GM23338 (cell line): ENCODE measurements around the gene TTC8. TPM values are rescaled to one million over a fixed set of nuclear protein-coding genes. Genes with fewer than 3 reads are reported as not detected.

Source experiments
- ATAC-seq: fragments of 200-7000 bp; cut with Tn5 transposase; 3 replicates; pipeline ENCODE4 v1.9.1; 2020
- DNase-seq: peaks from one replicate; pipeline ENCODE4 v3.0.0-alpha.2; 2015; ENCODE audit warnings: low spot score
- H2AFZ ChIP-seq: fragments of 200-600 bp; sonication (generic); 2 replicates; pipeline ENCODE4 v1.8.0; 2016; ENCODE audit warnings: antibody characterized with exemption, mild to moderate bottlenecking, moderate library complexity
- H3F3A ChIP-seq: fragments of 200-600 bp; sonication (generic); replicated peaks from 2 replicates; pipeline ENCODE4 v1.8.0; 2017; ENCODE audit warnings: antibody characterized with exemption, mixed run types, low read depth
- H3K27ac ChIP-seq: fragments of 200-600 bp; sonication (generic); 2 replicates; pipeline ENCODE4 v1.6.1; 2016; ENCODE audit warnings: low read depth
- H3K27me3 ChIP-seq: fragments of 200-600 bp; sonication (generic); 2 replicates; pipeline ENCODE4 v1.8.0; 2016; ENCODE audit warnings: mild to moderate bottlenecking, mixed run types, moderate library complexity; ENCODE audit not compliant: insufficient read depth
- H3K36me3 ChIP-seq: fragments of 200-600 bp; sonication (generic); 2 replicates; pipeline ENCODE4 v1.8.0; 2016; ENCODE audit warnings: mild to moderate bottlenecking; ENCODE audit not compliant: insufficient read depth
- H3K4me1 ChIP-seq: fragments of 200-600 bp; sonication (generic); 2 replicates; pipeline ENCODE4 v1.8.0; 2016; ENCODE audit warnings: mild to moderate bottlenecking, moderate library complexity; ENCODE audit not compliant: insufficient read depth
- H3K4me2 ChIP-seq: fragments of 200-600 bp; sonication (generic); 2 replicates; pipeline ENCODE4 v1.7.1; 2017; ENCODE audit warnings: mixed run types
- H3K4me3 ChIP-seq: fragments of 200-600 bp; sonication (generic); 2 replicates; pipeline ENCODE4 v1.6.1; 2016; ENCODE audit warnings: mixed run types
- H3K79me2 ChIP-seq: fragments of 200-600 bp; sonication (generic); replicated peaks from 2 replicates; pipeline ENCODE4 v1.8.0; 2017; ENCODE audit warnings: mild to moderate bottlenecking; ENCODE audit not compliant: insufficient read depth
- H3K9me2 ChIP-seq: fragments of 200-600 bp; sonication (generic); 2 replicates; pipeline ENCODE4 v1.8.0; 2017; ENCODE audit not compliant: insufficient read depth
- H4K20me1 ChIP-seq: fragments of 200-600 bp; sonication (generic); replicated peaks from 2 replicates; pipeline ENCODE4 v1.8.0; 2017; ENCODE audit warnings: mild to moderate bottlenecking; ENCODE audit not compliant: insufficient read depth
- H3K27ac Mint-ChIP-seq: 2 replicates; pipeline ENCODE4 v1.8.0; 2020; ENCODE audit warnings: inconsistent platforms, mild to moderate bottlenecking, moderate library complexity, mixed read lengths
- H3K27me3 Mint-ChIP-seq: 3 replicates; pipeline ENCODE4 v1.8.0; 2022; ENCODE audit warnings: low read depth, mild to moderate bottlenecking, moderate library complexity, mixed read lengths, inconsistent platforms; ENCODE audit not compliant: insufficient read depth, poor library complexity
- H3K36me3 Mint-ChIP-seq: 3 replicates; pipeline ENCODE4 v1.8.0; 2021; ENCODE audit warnings: low read depth, mild to moderate bottlenecking, inconsistent platforms, moderate library complexity, mixed read lengths
- H3K4me1 Mint-ChIP-seq: 3 replicates; pipeline ENCODE4 v1.8.0; 2020; ENCODE audit warnings: mild to moderate bottlenecking, inconsistent platforms, mixed read lengths
- H3K4me3 Mint-ChIP-seq: 3 replicates; pipeline ENCODE4 v1.8.0; 2021; ENCODE audit warnings: moderate library complexity, mild to moderate bottlenecking, inconsistent platforms, mixed read lengths
- H3K9me3 Mint-ChIP-seq: 3 replicates; pipeline ENCODE4 v1.8.0; 2020; ENCODE audit warnings: moderate library complexity, mild to moderate bottlenecking, inconsistent platforms, mixed read lengths
- CREB1 ChIP-seq: fragments of 250-450 bp; sonication (Bioruptor Pico); IDR thresholded peaks from 2 replicates; pipeline ENCODE4 v1.5.0; 2020; ENCODE audit warnings: low read depth, mild to moderate bottlenecking, moderate library complexity
- CTCF ChIP-seq, 2 experiments: fragments of 200-600 bp in 1 of 2; sonication (generic) in 1 of 2; conservative IDR thresholded peaks; 2 replicates each; pipeline versions ENCODE4 v1.5.1 to v1.6.1; 2016 to 2017; ENCODE audit warnings: antibody characterized with exemption in 2 of 2, low read depth in 2 of 2, mild to moderate bottlenecking in 2 of 2, moderate library complexity in 1 of 2
- ETS1 ChIP-seq: IDR thresholded peaks from 2 replicates; pipeline ENCODE4 v1.6.1; 2016; ENCODE audit warnings: antibody characterized with exemption
- EZH2phosphoT487 ChIP-seq: fragments of 200-600 bp; sonication (generic); IDR thresholded peaks from one replicate; pipeline ENCODE4 v1.8.1; 2018; ENCODE audit warnings: antibody characterized with exemption; ENCODE audit not compliant: unreplicated experiment
- STAT1 ChIP-seq: IDR thresholded peaks from one replicate; pipeline ENCODE4 v1.6.1; 2016; ENCODE audit warnings: antibody characterized with exemption; ENCODE audit not compliant: unreplicated experiment
- ZNF114 ChIP-seq: fragments of 250-450 bp; sonication (Bioruptor Pico); IDR thresholded peaks from 2 replicates; pipeline ENCODE4 v1.5.0; 2020; ENCODE audit warnings: mild to moderate bottlenecking, moderate library complexity
- ZNF462 ChIP-seq: fragments of 250-450 bp; sonication (Bioruptor Pico); IDR thresholded peaks from 2 replicates; pipeline ENCODE4 v1.5.0; 2020; ENCODE audit warnings: mild to moderate bottlenecking, moderate library complexity
- polyA plus RNA-seq: library from polyadenylated mRNA; unstranded; fragments of >200 nt; fragmentation: Nextera tagmentation; extraction: Ambion mirVana; gene quantifications from 2 replicates; pipeline ENCODE4 v1.2.1, GENCODE V29; 2016
- total RNA-seq: library from RNA; depleted of rRNA; stranded (reverse); fragments of >200 nt; shearing (Covaris generic); gene quantifications from 2 replicates; pipeline ENCODE4 v1.2.3, GENCODE V29; 2014

The TTC8 gene
- total and polyA plus RNA-seq, 2 experiments from 2014 or later, result 7.5 to 10.5 TPM

- no peak for TF ChIP-seq ZNF462 (CRISPR knock-in tag)
- TF ChIP-seq EZH2phosphoT487, result no peak
- TF ChIP-seq CREB1 (CRISPR knock-in tag), result no peak
- TF ChIP-seq STAT1, result no peak
These were observed 28.2 kb downstream of the TTC8 start (continued) for GRCh38 chr14:88852632-88853031.

- Histone ChIP-seq H3K79me2 (no peaks in the 10 kb centered on the region), H3K27ac (no peak overlapping the region), H3K9me2 (no peaks in the 10 kb centered on the region), H3F3A (no peaks in the 10 kb centered on the region), H3K36me3 (no peaks in the 10 kb centered on the region), H3K27me3 (no peaks in the 10 kb centered on the region), H4K20me1 (no peaks in the 10 kb centered on the region), H3K4me3 (no peak overlapping the region), H3K4me1 (peaks cover 28% of the 10 kb centered on the region), H2AFZ (no peak overlapping the region), H3K4me2 (no peak overlapping the region)
- Mint-ChIP-seq H3K4me3 (no peak overlapping the region), H3K27ac (no peak overlapping the region), H3K36me3 (peaks cover 1% of the 10 kb centered on the region; the same call in 2 of the 3 replicates), H3K4me1 (peaks cover 31% of the 10 kb centered on the region), H3K27me3 (no peaks in the 10 kb centered on the region), H3K9me3 (no peaks in the 10 kb centered on the region)
- DNase-seq, result peak; percentile 17
- ATAC-seq, result peak; percentile 56
- no peak for TF ChIP-seq CREB1 (CRISPR knock-in tag)
- no peak for TF ChIP-seq STAT1
- no peak for TF ChIP-seq ZNF462 (CRISPR knock-in tag)
- no peak for TF ChIP-seq ZNF114 (CRISPR knock-in tag)
- TF ChIP-seq CTCF (conservative IDR thresholded peaks at IDR 0.05; ENCODE audit: low read depth in 2 of 2), result no peak
- TF ChIP-seq ETS1, result no peak
These were observed 28.7 kb downstream of the TTC8 start for GRCh38 chr14:88853129-88853528.
